RPMI8226 (cell line): ENCODE results near the gene LORICRIN.

ENCODE experiments used
- DNase-seq: peaks from one replicate; pipeline ENCODE4 v3.0.0-alpha.2; 2015

The LORICRIN gene

DNA sequence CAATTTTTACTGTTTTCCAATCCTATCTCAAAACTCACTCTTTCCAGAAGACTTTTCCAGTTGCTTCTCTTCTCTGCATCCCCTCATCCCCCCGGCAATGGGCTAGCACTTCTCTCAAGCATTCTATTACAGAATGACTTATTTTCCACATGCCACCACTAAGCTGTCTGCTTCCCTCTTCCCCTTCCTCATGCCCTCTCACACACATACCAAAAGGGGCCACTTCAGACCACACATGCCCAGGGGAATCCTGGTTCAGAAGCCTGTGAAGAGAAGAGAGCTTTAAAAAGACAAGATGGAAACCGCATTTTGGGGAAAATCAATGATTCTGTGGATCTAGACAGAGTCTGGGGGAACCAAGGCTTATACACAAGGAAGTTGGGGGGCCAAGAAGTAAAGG is 8.4 kb upstream of the LORICRIN start:
- DNase-seq, result no peak

DNA sequence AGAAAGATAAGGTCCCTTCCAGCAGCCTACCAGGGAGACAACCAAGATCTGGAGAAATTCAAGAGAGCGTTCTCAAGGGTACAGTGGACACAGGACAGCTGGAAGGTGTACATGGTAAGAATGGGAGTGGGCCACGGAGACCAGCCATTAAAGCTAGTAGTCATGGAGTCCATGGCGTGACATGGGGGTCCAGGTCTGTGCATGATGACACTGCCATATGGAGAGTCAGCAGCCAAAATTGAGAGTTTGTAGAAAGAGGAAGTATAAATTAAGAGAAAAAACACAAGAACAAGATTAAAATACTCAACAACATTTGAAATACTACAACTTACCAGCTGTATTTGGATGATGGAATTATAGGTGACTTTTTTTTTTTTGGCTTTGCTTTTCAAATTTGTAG is 7.9 kb upstream of the LORICRIN start:
- no peak for DNase-seq

DNA sequence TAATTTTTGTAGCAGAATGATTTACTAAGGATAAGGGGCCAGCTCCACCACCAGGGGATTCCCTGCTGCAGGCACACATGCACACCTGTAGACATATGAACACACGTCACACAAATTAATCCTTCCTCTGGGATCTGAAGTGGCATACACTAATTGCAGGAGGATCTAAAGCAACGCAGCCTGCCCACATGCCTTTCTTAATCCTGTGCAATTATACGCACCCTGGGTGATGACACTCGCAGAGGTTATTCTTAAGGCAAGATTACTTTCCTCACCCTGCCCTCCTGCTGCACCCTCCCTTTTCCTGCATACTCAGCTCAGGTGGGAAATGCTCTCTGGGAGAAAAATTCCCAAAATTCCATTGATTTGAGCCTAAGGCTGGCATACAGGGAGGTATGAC is 7.5 kb upstream of the LORICRIN start:
- no peak for DNase-seq

DNA sequence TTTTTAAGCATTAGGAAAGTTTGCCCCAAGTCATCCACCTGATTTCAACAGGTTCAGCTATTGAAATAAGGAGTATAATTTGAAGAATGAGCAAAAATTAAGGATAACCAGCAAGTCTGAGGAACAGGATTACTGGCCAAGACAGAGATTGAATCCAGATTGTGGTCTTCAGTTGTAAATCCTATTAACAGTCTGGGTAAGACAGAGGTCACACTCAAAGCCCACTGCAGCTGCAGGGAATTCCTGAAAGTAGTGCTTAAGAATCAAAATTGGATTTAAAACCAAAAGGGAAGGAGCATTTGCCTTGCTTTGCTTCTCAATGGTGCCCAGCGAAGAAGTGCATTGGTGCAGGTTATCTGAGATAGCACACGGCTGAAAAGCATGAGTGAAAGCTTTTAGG is 6.4 kb upstream of the LORICRIN start:
- DNase-seq, result no peak

DNA sequence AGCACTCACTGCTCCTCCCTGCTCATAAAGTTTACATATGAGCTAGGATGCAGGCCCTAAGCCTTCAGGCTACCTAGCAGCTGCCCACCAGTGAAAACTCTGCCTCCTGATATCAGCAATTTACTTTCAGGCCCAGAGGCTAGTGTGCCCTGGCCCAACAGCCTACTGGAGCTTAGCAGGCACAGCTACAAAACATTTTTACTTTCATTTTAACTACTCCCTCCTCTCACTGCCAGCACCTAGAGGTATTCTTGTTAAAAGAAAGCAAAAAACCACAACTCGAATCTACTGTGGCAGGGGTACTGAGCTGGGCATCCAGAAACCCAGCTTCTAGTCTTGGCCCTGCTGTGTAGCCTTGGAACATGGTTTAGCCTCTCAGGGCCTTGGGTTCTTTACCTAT is 5.8 kb upstream of the LORICRIN start:
- DNase-seq, result no peak

DNA sequence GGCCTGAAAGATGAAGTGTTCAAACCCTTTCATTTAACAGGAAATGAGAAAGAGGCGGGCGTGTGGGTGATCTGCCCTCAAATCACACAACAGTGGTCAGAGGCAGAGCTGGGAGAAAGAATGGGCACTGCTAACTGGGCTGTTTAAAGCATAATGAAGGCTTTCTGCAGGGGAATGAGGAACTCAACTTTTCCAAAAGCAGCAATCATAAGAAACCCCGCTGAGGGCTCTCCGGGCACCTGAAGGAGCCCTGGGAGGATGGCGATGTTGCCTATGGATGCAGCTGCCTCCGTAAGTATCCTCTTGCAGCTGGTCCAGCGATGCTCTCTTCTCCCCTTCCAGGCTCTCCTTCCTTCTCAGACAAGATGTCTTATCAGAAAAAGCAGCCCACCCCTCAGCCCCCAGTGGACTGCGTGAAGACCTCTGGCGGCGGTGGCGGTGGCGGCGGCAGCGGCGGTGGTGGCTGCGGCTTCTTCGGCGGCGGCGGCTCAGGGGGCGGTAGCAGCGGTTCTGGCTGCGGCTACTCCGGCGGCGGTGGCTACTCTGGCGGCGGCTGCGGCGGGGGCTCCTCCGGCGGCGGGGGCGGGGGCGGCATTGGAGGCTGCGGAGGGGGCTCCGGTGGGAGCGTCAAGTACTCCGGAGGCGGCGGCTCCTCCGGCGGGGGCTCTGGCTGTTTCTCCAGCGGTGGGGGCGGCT is 1.2 kb downstream of the LORICRIN start:
- no peak for DNase-seq

DNA sequence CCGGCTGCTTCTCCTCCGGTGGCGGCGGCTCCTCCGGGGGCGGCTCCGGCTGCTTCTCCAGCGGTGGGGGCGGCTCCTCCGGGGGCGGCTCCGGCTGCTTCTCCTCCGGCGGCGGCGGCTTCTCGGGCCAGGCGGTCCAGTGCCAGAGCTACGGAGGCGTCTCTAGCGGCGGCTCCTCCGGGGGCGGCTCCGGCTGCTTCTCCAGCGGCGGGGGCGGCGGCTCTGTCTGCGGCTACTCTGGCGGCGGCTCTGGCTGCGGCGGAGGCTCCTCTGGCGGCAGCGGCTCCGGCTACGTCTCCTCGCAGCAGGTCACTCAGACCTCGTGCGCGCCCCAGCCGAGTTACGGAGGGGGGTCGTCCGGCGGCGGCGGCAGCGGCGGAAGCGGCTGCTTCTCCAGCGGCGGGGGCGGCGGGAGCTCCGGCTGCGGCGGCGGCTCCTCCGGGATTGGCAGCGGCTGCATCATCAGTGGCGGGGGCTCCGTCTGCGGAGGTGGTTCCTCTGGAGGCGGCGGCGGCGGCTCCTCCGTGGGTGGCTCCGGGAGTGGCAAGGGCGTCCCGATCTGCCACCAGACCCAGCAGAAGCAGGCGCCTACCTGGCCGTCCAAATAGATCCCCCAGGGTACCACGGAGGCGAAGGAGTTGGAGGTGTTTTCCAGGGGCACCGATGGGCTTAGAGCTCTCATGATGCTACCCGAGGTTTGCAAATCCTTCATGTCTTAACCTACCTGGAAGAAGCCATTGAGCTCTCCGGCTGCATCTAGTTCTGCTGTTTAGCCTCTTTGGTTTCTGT is 2.0 kb downstream of the LORICRIN start:
- DNase-seq, result no peak

DNA sequence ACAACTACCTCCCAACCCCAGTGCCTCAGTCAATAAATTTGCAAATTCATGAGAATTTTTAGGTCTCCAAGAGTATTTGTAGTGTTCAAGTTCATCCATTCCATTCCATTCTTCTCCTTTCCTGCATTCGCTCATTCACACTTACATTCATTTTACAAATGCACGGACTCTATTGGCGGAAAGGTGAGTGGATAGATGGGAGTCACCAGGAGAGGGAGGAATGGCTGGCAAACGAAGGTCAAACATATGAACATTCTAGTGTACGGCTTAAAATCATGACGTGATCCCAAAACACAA is 2.5 kb downstream of the LORICRIN start:
- DNase-seq, result no peak

DNA sequence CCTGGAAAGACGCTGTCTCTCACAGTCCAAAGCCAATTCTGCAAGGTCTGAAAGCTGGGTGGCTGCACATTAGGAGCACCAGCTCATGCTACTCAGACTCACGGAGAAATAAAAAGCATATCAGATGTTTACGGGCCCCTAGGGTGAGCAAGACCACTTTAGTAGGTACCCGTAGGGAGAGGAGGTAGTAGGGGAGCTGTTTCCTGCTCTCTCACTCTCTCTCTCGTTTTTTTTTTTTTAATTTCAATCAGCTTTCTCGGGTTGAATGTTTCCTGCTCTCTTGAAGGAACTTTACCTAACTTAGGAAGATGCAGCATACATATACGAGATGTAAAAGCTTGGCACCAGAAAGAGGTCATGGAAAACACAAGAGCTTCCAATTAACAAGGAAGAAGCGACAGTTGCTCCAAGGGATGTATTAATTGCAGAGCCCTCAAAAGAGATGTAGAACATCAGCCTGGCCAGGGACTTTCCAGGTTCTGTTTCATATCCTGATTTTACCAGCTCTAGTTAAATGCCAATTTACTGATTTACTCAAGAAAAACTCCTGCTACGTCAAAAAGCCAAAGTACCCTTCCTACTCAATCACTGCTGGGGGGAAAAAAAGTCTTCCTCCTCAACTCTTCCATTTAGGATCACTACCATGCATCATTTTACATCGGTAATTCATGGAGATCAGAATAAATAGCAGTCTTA is 3.1 kb downstream of the LORICRIN start:
- DNase-seq, result no peak

DNA sequence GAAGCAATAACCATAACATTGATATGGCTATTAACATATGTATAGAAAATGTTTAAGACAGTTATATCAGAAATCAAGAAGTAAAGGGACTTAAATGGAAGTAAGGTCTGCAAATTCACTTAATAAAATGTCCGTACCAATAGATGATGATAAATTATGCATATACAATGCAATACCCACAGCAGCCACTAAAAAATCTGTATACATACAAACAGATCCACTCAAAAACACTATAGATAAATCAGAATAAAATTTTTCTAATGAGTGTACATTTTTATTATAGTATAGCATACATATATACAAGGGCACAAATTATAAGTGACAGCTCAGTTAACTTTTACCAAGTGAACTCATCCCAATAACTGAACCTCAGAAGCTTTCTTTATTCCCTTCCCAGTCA is 6.0 kb downstream of the LORICRIN start:
- DNase-seq, result no peak

DNA sequence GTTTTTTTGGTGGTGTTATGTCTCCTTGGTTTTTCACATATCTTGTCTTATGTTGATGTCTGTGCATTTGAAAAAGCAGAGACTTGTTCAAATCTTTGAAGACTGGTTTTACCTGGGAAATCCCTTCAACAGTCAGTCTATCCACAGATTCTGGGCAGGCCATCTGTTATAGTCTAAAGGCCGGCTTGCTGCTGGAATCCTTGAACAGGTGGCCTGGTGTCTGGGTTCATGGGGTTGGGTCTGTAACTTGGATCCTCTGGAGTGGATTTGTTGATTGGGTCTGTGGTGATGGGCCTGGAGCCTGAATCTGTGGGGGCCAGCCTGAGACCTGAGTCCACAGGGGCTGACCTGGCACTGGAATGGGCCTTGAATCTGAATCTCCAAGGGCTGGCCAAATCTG is 12.2 kb downstream of the LORICRIN start:
- DNase-seq, result no peak

DNA sequence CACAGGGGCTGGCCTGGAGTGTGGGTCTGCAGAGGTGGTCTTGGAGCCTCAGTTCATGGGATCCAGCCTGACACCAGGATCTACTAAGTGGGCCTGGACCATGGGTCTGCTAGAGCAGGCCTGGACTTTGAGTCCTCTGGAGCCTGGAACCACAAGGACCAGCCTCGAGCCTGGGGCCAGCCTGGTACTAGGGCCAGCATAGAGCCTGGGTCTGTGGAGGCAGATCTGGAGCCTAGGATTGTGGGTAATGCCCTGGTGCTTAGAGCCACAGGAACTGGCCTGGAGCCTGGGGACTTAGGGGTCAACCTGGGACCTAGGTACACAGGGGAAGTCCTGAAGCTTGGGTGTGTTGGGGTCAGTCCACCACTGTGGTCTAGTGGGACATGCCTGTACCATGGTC is 12.7 kb downstream of the LORICRIN start:
- no peak for DNase-seq

DNA sequence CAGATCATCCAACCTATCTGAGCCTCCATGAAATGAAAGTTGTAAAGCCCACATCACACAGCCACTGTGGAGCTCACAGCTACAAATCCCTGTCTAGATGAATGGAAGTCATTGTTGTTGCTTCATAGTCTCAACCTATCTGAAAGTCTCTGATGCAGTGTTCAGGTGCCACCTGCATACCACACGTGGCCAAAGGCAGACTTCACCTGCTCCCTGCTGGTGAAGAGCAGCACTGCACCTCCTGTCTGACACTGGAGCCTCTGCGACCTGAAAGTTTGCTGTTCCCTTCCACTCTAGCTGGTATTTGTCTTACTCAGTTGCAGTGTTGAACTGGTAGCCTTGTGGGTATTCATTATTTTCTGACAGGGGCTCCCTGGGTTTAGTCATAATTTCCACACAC is 18.4 kb downstream of the LORICRIN start:
- DNase-seq, result peak; percentile 51

DNA sequence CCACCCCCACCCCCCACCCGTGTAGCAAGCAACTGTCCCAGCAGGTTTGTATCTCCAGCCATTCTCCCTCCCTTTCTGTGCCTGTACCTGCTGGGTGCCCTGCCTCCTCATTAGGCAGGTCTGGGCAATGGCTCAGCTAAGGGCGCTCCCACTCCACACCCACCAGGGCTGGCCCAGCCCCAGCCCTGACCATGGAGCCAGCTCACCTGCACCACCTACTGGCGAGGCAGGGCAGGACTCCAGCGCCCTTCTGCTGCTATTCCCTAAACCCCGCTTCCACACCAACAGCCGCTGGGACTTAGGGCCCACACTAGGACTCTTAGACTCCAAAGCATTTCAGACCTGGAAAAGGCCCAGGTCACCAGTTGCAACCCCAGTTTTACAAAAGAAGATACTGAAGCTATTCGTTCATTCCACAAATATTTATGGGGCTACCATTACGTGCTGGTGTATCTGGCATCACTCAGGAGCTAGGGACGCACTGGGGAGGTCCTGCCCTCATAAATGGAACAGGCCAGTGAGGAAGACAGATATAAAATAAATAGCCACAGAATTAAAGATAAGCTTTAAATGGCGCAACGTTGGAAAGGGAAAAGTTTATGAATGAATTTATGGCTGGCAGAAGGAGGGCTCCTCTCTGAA is 29.3 kb downstream of the LORICRIN start:
- peak; percentile 48 for DNase-seq

DNA sequence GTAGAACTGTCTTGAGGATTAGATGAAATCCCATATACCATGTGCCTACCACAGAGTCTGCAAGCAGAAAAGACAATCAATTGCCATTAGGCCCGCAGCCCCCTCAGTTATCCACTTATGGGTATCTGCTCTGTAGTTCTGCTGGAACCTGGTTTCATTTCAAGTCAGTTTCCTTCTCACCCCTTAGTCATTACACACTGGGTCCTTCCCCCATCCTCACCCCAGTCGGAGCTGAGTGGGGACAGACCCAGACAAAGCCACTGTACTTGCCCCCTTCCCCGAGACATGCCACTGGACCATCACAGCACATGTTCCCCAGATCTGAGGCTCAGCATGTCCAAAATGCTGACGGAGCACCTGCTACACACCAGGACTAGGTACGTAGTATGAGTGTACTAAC is 32.0 kb downstream of the LORICRIN start:
- DNase-seq, result no peak

DNA sequence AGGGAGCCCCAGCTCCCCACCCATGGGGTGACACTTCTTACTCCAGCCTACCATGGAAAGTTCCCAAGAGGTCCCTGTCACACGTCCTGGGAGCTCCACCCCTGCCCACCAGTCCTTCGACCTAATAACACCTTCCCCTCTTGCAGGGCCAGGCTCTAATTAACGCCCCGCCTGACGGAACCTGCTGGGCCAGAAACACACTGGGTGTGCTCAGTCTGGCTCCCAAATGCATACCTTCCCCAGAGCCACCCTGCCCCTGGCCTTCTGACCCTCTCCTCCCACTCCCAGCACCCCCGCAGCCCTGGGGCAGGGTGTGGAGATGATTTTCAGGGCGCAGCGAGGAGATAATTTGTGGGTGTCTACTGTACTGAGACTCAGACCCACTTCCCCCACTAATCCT is 32.7 kb downstream of the LORICRIN start:
- DNase-seq, result no peak

DNA sequence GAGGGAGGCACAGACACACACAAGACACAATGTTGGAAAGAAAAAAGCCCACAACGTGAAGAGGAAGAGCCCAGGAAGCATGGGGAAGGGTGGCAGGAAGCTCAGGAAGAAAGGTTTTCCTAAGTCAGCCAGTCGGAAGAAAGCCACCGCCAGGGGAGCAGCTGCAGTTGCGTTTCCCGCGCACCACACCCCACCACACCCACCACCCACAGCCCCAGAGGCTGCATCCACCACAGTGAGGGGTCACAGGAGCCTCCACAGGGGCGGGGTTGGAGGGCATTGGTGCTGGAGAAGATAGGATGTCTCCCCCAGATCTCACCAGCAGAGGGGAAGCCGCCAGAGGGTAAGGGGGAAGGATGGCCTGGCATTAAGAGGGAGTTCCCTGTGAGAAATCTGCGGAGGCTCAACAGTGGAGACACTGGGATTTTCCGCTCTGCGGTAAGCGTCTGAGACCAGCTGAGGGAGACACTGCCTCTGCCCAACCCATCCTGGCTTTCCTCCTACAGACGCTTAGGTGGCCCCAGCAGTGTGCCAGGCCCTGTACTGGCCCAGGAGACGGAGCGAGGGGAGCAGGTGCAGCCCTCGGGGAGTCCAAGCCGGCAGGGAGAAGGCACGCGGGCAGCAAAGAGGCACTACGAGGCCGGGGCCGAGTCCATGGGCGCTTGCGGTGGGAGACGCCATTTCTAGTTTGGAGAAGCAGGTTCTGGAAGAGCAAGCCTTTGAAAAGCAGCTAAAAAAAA is 33.4 kb downstream of the LORICRIN start:
- DNase-seq, result no peak

DNA sequence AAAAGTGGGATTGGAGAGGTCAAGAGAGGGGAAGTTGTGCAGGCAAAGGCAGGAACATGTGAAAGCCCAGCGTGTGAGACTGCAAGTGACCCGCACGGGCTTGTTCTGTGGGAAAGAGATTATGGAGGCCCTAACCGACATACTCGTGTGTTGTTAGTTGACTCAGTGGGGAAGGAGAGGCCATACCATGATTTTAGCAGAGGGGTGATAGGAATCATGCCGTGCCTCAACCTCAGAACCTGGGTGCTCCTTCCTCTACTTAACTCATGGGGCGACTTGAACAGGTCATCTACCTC is 33.9 kb downstream of the LORICRIN start:
- DNase-seq, result no peak

DNA sequence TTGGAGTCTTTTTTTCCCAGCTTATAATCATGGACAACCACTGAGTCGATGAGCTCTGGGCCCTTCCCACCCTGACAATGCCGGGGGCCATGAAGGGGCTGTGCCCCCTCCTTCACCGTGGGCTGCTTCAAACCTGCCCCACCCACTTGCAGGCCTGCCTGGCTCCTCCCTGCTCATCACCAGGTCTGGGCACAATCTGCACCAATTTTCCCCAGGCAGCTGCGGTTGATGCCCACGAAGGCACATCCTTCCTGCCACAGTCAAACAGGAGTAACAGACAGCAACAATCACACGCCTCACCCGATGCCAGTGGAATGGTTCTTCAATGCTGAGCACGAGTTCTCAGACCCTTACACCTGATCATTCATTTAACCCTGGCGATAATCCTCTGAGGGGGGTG is 34.4 kb downstream of the LORICRIN start:
- no peak for DNase-seq

DNA sequence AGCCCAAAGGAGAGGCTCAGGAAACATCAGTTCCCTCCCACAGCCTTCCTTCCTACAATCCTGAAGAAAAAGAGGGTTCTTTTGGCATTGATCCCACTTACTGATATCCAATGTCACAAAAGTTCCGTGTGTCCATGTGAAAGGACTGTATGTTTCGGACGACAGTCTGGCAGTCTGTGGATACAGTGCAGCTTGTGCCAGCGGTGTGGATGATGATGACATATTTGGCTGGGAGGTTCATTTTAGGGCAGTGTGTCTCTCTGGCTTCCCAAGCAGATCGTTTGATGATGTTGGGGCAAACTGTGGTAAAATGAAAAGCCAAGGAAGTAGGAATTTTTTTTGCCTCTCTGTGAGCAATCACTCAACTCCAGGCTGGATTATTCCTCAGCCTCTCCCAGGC is 42.8 kb downstream of the LORICRIN start:
- no peak for DNase-seq

DNA sequence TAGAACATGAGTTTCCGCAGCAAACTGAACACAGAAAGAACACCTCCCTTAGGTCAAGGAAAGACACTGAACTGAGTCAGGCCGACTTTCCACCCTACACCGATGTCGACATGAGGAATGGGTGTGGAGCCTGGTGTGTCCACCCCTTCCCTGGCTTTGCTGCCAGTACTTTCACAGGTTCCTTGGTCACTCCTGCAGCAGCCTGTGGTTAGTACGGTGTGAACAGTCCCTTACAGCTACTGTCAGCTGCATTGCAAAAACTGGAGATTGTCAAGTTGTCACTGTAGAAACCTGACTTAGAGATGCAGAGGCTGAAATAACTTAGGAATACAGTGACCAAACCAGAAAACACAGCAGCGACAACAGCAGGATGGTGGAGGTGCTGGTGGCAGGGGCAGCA is 46.2 kb downstream of the LORICRIN start:
- no peak for DNase-seq

DNA sequence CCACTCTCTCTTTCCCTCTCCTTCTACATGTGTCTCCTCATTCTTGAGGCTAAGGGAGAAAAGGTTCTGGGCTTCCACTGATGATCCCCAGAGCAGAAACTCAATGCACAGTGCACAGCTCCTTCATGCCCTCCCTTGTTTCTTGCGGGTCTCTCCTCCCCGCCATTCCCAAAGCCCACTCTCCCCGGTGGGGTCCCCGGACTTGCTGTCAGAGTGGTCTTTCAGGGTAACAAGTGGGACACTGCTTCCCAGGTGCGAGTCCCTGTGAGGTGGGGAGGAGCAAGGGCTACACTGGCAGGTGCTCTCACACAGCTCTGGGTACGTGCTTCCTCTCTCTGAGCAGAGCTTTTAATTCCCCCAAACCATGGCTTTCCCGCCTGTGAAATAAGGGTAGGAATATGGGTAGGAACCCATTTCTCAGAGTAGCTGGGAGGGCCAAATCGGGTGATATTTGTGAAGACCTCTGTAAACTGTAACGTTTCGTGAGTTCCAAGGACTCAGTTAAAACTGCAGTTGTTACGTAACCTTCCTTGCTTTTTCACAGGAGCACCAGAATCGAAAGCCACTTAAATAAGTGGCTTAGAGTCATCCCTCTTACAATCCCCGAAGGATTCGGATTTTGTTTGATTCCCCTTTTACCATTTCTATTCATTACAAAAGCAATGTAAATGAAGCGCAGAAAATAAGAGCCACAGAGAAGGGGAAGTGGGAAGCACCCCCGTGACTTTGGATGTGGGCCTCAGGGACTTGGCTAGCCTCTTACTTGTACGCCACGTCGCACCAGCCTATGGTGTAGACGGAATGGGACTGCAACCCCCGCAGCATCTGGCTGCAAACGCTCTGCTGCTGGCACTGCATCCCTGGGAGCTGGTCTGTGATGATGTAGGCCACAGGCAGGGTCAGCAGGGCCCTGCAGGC is 47.1 kb downstream of the LORICRIN start:
- DNase-seq, result no peak
